ENCODE measurements around the gene NETO2.

DNA sequence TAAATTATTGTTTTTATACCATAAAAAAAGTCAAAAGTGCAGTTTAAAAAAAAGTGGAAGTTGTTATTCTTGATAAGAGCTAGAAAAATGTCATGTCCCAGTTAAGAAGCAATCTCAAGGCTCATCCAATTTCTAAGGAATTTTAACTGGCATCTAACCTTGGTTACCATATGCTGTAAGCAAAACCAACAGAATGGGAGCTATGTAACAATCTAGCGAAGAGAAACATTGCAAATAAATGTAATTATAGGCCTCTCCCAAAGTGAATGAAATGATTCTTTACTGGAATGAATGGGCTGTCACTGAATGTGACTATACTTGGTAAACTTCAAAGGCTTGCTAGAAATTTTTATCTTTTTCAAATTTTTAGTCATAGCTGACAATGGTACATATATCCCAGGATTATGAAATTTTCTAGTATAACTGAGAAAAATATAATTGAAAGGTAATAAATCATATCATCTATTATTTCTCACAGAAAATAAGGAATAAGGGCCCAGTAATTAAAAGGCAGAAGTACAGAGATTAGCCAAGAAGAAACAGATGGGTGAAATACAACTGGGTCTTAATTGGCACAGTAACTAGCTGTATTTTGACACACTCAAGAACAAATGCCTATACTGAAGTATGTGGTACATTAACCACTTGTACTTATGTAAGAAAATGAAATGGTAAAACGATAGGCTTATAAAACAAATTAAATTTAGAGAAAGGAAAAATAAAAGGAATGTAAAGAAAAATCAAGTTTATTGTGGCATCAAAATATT is 61.5 kb downstream of the NETO2 start:
- TF ChIP-seq CTCF (conservative IDR thresholded peaks at IDR 0.05 in 1 of 2, IDR thresholded peaks at IDR 0.05 in 1 of 2; ENCODE audit: extremely low read depth in 1 of 2, insufficient read depth in 1 of 2, low read depth in 1 of 2, low read length in 2 of 2) (no peak), EZH2 (IDR thresholded peaks at IDR 0.05; ENCODE audit: borderline replicate concordance, low read length) (no peak)
